Germinal center (tissue), 1 donor: ENCODE results near the gene MCM8.

ENCODE experiments used
- DNase-seq: peaks from one replicate; pipeline ENCODE4 v3.0.0; 2012; ENCODE audit warnings: mixed read lengths, low spot score

The MCM8 gene

DNA sequence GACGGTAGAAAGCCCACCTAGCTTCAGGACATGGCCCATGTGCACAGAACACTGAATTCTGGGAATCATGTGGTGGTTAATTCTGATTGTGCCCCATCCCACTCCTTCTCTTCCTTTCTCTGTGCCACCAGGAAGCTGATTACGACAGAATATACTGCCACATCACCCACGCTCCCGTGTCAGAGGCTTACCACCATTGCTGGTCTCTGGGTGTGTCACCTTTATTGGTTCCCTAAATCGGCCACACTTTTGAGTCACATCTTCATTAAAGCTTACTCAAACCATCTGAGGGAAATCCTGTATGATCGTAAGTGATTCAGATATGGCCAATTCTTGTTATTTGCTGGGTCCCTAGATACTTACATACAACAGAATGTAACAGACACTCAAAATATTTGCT, 3.2 kb upstream of the MCM8 start:
- DNase-seq: no peak

DNA sequence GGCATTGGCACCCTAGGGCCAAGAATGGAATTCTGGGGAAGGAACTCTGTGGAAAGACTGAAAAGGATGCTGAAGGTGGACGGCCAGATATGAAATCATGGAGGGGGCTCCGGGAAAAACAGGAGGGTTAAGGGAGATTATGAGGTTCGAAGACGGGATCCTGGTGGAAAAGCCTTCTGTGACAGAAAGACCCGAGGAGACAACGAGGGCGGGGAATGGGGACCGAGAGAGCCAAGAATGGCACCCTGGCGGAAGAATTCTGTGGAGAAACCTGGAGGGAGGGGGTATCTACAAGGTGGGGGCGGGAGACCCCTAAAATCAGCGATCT, 545 bp upstream of the MCM8 start:
- no peak for DNase-seq

DNA sequence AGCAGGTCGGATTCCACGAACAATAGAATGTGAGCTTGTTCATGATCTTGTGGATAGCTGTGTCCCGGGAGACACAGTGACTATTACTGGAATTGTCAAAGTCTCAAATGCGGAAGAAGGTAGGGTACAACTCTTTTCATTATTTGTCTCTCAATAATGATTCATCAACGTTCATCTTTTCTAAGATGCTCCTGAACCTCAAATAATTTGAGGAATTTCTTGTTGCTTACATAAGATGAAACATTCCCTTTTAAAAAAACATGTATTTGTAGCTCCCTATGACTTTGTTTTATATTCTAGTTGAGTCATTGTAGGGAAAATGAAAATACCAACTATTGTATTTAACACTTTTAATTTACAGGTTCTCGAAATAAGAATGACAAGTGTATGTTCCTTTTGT, 17.0 kb downstream of the MCM8 start:
- no peak for DNase-seq

DNA sequence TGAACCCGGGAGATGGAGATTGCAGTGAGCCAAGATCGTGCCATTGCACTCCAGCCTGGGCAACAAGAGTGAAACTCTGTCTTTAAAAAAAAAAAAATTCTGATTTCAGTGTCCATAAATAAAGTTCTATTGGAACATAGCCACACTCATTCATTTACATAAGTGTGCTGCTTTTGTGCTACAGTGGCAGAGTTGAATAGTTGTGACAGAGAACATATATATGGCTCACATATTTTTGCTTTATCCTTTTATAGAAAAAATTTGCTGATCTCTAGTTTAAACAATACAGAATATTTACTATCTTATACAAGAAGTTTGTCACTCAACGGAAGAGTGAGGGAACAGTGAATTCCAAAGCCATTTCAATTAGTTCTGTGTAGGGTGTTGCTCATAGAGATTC, 18.0 kb downstream of the MCM8 start:
- no peak for DNase-seq

DNA sequence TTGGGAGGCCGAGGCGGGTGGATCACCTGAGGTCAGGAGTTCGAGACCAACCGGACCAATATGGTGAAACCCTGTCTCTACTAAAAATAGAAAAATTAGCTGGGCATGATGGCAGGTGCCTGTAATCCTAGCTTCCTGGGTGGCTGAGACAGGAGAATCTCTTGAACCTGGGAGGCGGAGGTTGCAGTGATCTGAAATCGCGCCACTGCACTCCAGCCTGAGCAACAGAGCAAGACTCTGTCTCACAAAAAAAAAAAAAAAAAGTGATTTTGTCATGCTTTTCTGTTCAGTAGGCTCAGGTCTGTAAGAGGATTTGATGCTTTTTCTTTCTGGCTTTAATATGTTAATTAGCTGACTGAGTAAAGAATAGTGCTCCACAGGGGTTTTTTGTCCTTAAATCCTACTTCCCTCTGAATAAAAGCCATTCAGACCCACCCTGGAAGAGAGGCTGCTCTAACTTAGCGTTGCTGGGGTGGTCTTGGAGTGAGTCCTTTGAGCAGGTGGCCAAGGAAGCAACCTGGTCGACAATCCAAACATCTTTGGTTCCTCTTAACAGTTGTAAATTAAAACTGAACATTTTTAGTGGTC, 19.0 kb downstream of the MCM8 start:
- DNase-seq: no peak

DNA sequence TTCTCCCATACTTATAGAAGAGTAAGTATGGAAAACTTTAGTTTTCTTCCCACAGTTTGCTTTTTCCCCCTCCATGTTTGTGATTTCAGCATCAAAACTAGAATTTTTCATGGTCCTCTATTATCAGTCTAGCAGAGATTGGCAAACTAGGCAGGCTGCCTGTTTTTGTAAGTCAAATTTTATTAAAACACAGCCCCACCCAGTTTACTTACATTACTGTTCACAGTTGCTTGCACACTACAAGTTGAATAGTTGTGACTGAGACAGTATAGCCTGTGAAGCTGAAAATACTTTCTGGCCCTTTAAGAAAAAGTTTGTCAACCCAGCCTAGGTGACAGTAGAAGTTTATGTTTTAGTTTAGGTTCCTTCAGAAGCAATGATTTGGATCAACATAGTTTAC, 19.5 kb downstream of the MCM8 start:
- DNase-seq: no peak

DNA sequence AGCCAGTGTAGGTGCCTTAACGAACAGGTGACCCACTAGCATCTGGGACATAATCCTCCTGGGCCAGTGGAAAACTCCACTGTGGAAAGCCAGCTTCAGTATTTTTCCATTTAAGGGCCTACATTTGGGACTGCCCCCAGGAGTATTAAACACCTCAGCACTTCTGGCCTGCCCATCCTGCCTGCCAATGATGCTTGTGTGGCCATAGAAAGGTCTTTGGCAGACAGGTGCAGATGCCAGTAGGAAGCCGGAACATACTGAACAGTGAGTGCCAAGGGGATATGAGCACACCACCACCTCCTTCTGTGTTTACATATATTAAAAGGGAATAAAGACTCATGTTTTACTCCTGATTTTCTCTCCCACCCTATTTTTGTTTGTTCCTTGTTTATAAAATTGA, 19.9 kb downstream of the MCM8 start:
- no peak for DNase-seq

DNA sequence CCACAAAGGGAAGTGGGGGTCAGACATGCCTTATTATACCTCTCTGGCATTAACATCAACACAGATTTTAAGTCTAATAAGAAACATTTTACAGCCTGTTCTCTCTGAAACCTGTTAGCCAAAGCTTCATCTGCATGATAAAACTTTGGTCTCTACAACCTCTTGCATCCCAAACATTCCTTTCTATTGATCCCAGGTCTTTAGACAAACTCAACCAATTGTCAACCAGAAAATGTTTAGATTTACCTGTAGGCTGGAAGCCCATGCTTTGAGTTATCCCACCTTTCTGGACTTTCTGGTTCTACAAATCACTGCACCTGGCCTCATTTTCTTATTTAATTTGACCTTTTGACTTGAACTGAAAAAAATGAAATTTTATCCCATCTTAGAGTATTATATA, 20.8 kb downstream of the MCM8 start:
- no peak for DNase-seq

DNA sequence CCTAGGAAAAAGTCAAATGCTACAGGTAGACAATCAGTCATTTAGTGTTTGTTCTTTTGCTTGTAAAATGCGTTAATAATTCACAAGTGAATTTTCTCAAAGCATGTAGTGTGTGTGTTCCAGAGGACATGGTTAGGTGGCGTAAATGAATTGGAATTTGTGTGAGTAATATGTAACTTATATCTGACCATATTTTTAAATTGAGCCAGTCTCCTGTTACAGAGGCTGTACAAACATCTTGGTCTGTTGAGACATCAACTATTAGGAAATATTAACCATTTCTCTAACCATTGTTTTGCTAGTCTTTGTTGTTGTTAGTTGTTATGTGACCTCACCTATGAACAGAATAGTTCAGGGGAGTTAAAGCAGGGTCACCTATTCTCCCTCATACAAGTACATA, 22.7 kb downstream of the MCM8 start:
- DNase-seq: no peak

DNA sequence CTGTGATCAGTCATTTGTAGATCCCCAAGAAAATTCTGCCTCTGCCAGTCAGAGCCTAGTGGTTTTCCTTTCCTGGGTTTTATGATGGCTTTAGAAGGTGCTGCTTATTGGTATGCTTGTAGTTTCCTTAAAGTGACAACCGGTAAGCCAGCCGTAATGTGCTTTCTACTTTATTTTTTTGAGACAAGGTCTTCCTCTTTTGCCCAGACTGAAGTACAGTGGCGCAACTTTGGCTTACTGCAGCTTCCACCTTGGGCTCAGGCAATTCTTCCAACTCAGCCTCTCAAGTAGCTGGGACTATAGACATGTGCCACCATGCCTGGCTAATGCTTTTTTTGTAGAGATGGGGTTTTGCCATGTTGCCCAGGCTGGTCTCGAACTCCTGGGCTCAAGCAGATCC, 23.5 kb downstream of the MCM8 start:
- DNase-seq: no peak

DNA sequence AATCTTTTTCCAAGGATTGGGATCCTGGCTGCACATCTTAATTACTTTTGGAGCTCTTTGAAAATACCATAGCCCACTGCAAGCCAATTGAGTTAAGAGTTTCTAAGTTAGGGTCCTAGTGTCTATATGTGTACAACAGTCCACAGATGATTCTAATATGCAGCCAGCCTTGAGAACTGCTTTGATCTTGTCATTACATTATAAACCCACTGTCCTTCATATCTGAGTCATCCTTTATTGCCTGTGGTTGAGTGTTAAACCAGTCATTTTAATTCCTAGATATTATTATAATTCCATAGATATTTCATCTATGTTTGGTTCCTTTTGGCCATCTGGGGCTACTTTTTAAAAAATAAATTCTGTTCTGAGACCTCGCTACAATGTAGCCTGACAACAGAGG, 24.1 kb downstream of the MCM8 start:
- no peak for DNase-seq

DNA sequence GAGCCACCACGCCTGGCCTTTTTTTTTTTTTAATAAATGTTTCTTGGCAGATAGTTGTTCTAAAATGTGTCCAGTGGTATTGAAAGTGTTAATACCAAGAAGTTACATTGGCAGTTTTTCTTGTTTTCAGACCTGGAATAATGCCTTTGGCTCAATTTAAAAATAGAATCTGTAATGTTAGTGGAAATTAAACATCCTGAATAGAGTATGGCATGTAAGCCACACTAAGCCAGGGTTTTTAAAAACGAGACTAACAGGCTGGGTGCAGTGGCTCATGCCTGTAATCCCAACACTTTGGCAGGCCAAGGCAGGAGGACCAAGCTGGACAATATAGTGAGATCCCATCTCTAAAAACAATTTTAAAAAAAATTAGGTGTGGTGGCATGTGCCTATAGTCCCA, 25.3 kb downstream of the MCM8 start:
- no peak for DNase-seq

DNA sequence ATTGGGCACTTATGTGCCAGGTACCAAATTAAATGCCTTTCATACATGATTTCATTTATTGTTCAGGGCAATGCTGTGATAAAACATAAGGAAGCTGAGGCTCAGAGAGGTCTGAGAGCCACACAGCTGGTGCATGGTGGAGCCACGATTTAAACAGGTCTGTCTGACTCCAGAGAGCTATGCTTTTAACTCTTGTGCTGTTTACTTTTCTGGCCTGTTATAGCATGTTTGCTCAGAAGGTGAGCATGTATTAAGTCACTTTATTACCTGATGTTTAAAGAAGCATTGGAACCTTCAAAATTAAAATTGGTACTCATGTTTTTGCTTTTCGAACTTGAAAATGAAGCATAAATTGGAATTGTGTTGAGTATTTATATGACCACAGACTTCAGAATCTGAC, 26.8 kb downstream of the MCM8 start:
- DNase-seq: no peak

DNA sequence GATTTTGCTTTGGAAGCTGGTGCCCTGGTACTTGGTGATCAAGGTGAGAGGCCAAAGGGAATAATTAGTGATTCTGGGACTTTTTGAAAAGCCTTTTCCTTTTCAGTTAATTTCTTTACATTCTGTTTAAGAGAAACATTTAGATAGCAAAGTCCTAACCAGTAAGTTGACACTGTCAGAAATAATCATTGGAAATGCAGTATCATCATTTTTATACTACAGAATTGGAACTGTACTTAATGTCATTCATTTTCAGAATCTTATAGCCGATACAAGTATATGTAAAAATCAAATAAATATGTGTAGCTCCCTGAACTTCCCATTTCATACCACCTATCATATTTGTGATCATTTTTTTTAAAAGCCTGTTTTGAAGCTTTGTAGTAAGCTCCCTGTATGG, 27.5 kb downstream of the MCM8 start:
- DNase-seq: no peak

DNA sequence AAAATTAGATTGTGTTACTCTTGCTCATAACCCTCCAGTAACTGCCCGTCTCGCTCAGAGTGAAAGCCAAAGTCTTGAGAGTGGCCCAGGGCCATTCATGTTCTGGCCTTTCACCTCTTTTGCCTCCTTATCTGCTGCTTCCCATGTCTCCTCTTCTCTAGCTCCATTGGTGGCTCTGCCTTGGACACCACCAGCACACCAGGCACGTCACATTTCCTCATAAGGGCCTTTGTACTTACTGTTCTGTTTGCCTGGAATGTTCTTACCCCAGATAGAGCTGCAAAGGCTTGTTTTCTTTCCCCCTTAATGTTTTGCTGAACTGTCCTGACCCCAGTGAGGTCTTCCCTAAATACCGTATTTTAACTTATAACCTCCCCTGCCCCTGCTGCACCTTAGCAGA, 29.3 kb downstream of the MCM8 start:
- no peak for DNase-seq

DNA sequence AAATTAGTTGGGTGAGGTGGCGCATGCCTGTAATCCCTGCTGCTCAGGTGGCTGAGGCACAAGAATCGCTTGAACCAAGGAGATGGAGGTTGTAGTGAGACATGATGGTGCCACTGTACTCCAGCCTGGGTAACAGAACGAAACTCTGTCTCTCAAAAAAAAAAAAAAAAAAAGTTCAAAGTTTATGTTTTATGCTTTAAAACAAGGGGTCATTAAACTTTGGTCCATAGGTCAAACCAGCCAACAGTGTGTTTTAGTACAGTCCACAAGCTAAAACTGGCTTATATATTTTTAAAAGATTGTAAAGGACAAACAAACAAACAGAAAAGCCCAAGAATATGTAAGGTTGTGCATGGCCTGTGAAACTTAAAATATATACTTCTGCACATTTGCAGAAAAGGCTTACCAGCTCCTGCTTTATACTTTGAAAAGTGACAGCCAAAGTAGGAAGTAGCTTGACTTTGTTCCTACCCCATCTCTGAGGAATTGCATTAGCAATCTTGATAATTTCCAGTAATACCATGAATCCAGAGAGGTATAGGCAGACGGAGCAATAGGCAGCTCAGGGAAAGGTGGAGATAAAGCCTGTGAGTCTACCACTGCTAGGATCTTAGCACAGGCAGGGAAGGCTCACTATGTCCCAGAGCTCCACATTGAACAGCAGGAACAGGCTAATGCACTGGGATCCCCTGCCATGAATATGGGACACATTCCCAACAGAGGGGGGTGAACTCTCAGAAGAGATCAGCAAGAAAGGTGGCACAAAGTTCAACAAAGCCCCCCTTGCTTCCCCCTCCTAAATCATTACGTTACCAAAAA, 30.5 kb downstream of the MCM8 start:
- DNase-seq: no peak

DNA sequence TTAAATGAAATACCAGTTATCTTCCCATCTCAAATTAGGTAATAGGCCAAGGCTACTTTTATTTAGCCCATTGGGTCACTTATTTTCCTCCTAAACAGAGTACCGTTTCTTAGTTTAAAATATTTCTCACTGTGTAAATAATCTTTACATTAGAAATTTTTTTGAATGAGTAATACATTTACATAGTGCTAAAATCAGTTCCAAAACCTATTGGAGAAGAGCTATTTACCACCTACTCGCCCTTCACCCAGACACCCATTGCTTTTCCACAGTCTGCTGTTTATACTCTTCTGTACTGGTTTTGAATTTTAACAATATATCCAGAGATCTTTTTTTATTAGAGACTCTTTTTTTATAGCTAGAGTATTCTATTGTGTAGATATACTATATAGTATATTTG, 36.9 kb downstream of the MCM8 start:
- DNase-seq: no peak

DNA sequence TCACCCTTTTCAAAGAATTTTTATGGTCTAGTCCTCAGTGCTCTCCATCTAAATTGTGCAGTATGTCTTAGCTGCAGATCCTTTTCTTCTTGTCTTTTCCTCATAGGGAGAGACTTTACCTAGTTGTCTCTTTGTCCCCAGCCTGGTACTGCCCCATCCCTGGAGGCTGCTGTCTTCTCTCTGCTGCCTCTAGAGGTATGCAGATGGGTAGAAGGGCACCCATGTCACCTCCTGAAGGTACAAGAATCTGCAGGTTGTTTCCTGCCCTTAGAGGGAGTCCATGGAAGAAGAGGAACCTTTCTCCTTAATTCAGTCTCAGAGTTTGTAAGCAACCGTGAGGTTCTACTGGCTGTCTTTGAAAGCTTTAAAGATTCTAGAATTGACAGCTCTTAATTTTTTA, 39.1 kb downstream of the MCM8 start:
- DNase-seq: no peak

DNA sequence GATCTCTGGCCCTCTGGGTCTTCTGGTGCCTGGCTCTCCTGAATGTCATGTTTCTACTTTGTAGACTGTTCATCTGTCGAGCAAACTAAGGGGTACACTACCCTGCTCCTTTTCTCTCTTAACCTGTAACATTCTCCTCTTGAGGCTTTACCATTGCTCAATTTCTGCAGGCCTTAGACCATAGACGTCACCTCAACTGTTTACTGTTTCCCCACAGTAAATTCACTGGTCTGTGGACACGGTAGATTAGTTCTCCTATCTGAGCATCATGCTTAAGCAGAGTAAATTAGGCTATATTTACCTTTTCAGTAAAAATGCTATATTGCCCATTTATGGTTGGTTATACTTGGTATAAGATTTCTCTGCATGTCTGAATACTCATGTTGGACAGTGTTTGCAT, 40.5 kb downstream of the MCM8 start:
- DNase-seq: no peak

DNA sequence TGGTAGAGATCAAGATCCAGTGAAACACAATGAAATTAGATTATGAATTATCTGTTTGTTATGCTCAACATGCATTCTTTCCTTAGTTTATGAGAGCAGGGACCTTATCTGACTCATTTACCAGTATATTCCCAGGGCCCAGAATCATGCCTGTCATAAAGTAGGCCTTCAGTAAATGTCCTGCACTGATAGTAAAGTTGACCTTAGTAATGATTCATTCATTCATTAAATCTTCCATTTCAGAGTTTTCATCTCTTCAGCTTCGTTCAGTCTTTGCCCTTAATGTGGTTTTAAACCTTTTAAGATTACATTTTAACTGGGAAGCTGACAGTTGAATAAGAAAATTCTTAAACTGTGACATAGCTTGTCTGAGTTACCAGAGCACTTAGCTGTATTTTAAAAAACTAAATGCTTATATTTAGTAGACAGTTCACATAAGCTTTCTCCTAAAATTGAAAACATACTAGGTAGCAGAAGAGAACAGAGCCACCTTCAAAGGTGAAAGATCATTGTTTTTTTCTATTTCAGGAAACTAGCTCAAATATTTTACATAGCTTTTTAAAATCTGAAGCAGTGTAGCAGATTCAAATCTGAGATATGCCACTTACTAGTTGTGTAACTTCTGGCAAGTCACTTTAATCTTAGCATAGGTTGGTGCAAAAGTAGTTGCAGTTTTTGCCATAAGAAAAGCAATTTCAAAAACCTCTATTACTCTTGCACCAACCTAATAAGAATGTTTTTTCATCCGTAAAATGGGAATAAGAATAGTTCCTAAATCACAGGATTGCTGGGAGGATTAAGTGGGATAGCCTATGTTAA, 41.4 kb downstream of the MCM8 start:
- DNase-seq: no peak

DNA sequence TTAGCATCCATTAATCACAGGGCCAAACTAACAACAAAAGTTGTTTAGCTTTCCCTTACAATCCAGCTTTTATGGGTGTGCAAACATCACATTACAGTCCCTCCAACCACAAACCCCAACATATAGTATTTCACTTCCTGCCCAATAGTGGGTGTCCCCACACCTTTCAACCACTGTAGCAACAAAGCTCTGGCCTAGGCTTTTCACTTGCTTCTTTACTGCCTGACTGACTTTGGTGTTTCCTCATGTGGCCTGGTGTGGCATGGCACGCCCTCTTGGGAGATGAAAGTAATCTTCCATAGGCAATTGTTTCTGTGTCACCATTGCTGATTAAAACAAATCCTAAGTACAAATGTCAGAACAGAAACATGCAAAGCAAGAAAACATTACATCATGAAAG, 46.3 kb downstream of the MCM8 start:
- DNase-seq: peak; percentile 12

DNA sequence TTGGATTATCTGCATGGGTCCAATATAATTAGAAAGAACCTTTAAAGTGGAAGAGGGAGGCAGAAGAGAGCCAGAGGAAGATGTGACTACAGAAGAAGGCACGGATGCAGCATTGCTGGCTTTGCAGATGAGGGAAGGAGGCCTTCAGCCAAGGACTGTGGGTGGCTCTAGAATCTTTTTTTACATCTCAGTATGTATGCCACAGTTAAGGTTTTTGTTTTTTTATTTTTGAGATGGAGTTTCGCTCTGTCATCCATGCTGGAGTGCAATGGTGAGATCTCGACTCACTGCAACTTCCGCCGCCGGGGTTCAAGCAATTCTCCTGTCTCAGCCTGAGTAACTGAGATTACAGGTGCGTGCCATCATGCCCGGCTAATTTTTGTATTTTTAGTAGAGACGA, 49.3 kb downstream of the MCM8 start:
- DNase-seq: no peak

DNA sequence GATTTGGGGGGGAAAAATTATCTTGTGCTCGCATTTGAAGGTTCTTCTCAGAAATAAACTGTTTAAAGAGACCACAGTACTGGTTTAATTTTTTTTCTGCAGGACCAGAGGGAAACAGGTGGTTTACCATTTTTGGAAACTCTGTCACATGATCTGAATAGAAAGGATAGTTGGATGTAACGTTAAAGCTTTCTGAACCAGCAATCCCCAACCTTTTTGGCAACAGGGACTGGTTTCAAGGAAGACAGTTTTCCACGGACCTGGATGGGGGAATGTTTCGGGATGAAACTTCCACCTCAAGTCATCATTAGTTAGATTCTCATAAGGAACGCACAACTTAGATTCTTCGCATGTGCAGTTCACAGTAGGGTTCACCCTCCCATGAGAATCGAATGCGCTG, 50.4 kb downstream of the MCM8 start:
- DNase-seq: no peak

DNA sequence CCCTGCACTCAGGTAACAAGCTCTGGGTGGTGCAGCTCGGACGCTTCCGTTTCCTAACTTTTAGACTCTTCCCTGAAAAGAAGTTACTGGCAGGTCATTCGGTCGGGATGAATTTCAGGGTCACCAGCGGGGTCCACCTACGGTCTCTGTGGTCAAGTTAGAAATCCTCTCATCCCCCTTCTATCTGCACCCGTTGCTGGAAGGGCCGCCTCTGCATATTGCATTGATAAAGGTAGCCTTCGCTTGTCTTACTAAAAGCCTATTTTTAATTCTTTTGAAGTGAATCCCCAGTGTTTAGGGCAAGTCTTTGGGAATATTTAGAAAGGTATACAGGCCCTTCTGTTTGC, 56.1 kb downstream of the MCM8 start:
- no peak for DNase-seq
